ENCODE measurements around the gene RAB22A. TPM values are rescaled to one million over a fixed set of nuclear protein-coding genes. Genes with fewer than 3 reads are reported as not detected.

The RAB22A gene
- total and polyA plus RNA-seq, 9 of the 15 experiments (the other 6 are each of a cell fraction or from before 2014, with no cell fraction given) = 1.1 to 8.0 (median 6.7) TPM

DNA sequence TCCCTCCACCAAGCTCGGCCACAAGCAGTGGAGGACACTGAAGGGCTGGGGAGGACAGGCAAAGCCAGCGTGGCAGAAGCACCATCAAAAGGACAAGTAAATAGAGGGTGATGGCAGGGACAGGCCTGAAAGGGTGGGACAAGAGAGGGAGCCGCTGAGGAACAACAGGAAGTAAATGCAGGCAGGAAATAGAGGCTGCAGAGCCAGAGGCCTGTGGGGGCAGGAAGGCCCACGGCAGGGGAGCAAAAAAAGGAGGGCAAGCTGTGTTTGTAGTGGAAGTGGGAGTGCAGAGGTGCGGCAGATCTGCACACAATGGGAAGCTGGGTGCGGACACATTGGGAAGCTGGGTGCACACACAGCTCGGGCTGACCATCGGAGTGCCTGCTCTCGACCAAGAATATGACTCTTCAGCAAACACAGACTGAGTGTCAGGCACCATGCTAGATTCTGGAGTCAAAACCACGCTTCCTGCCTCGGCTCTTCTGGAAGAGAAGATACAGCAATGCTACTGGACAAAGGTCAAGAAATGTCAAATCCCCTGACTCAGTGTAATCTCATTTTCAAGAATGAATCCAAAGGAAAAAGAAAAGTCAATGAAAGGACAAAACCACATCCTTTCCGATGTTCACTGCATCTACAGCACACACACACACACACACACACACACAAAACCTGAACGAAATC lies 40.4 kb upstream of the RAB22A start:
- Histone ChIP-seq H3K27me3 (ENCODE audit: control insufficient read depth in 2 of 2, insufficient read depth in 2 of 2, low read length in 2 of 2) (no peaks in the 10 kb centered on the region), H3K9me3 (replicated peaks; ENCODE audit: control insufficient read depth, insufficient read depth, low read depth, low read length) (no peaks in the 10 kb centered on the region), H3K9me1 (ENCODE audit: control insufficient read depth, insufficient read depth, low read length) (peaks cover 5% of the 10 kb centered on the region), H3K27ac (ENCODE audit: extremely low read depth, low read depth, low read length) (peak overlapping the region; percentile 57; the same call in 2 of the 3 replicates), H2AFZ (ENCODE audit: low read depth, low read length) (peak overlapping the region; percentile 72), H3K36me3 (ENCODE audit: control insufficient read depth, insufficient read depth, low read length) (no peaks in the 10 kb centered on the region; the same call in 1 of the 3 replicates), H3K9ac (ENCODE audit: insufficient read depth in 1 of 2, low read depth in 2 of 2, low read length in 2 of 2) (peak overlapping the region in 1 of 2 experiments; percentile 65; a peak in 1 of 4 replicates), H3K4me1 (replicated peaks in 1 of 2; ENCODE audit: control insufficient read depth in 2 of 2, insufficient read depth in 2 of 2, low read length in 2 of 2) (peaks cover 10 to 24% of the 10 kb centered on the region in 2 experiments; a peak in 4 of 5 replicates), H4K20me1 (replicated peaks; ENCODE audit: control insufficient read depth, insufficient read depth, low read length) (no peaks in the 10 kb centered on the region), H3K79me2 (ENCODE audit: control insufficient read depth, insufficient read depth, low read length) (no peaks in the 10 kb centered on the region), H3K4me2 (ENCODE audit: insufficient read depth, low read length) (peak overlapping the region; percentile 55), H3K4me3 (no peak overlapping the region)
- ATAC-seq (peak; percentile 64), DNase-seq (ENCODE audit: extremely low read depth in 1 of 4, low spot score in 3 of 4) (peak in 2 of 4 experiments; percentile 41 to 70), FAIRE-seq (peak; percentile 89)
- POLR2A ChIA-PET = no interaction called here
- CTCF ChIA-PET (ENCODE audit: low intra/inter-chr PET ratio) = no interaction called here
- WGBS (ENCODE audit: insufficient coverage, low coverage, missing lambda C conversion rate) = 26% methylated on average over 13 of the region's 13 CpGs
- no TSS peak for BruUV-seq (replicated peaks)
- in situ Hi-C loops (cut with MboI) (no loop called here), intact Hi-C loops (cut with micrococcal nuclease) (no loop called here)
- TF ChIP-seq, protein P1, sequence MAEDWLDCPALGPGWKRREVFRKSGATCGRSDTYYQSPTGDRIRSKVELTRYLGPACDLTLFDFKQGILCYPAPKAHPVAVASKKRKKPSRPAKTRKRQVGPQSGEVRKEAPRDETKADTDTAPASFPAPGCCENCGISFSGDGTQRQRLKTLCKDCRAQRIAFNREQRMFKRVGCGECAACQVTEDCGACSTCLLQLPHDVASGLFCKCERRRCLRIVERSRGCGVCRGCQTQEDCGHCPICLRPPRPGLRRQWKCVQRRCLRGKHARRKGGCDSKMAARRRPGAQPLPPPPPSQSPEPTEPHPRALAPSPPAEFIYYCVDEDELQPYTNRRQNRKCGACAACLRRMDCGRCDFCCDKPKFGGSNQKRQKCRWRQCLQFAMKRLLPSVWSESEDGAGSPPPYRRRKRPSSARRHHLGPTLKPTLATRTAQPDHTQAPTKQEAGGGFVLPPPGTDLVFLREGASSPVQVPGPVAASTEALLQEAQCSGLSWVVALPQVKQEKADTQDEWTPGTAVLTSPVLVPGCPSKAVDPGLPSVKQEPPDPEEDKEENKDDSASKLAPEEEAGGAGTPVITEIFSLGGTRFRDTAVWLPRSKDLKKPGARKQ (CRISPR knock-in tag; IDR thresholded peaks at IDR 0.05) = no peak
- TF ChIP-seq SMARCC2 (IDR thresholded peaks at IDR 0.05; ENCODE audit: low read depth) (0 out of 2 replicates have a peak, but pooled peaks have one; percentile 31), TCF3 (CRISPR knock-in tag; IDR thresholded peaks at IDR 0.05) (peak; percentile 66), ZSCAN29 (IDR thresholded peaks at IDR 0.05) (no peak), GATAD2A (IDR thresholded peaks at IDR 0.05) (no peak), PCBP2 (IDR thresholded peaks at IDR 0.05; ENCODE audit: low read depth, low read length, poor library complexity, severe bottlenecking) (no peak), ILK (tag; IDR thresholded peaks at IDR 0.05; ENCODE audit: borderline replicate concordance, low read depth) (no peak), CBFA2T2 (conservative IDR thresholded peaks at IDR 0.05) (peak; percentile 41), ZNF311 (CRISPR knock-in tag; IDR thresholded peaks at IDR 0.05) (peak; percentile 39; the same call in 1 of the 2 replicates), MEF2A (IDR thresholded peaks at IDR 0.05; ENCODE audit: control insufficient read depth, low read depth, low read length) (no peak), ARNT (IDR thresholded peaks at IDR 0.05) (peak in 1 of 2 experiments; percentile 84; a peak in 2 of 4 replicates), ZNF175 (CRISPR knock-in tag; IDR thresholded peaks at IDR 0.05; ENCODE audit: low read depth) (0 out of 2 replicates have a peak, but pooled peaks have one; percentile 65), GTF2A2 (tag; IDR thresholded peaks at IDR 0.05) (no peak), JUND (IDR thresholded peaks at IDR 0.05; ENCODE audit: borderline replicate concordance, low read depth, low read length) (0 out of 2 replicates have a peak, but pooled peaks have one; percentile 6), JUND (tag; IDR thresholded peaks at IDR 0.05; ENCODE audit: borderline replicate concordance, low read depth, low read length) (no peak), C11orf30 (IDR thresholded peaks at IDR 0.05; ENCODE audit: low read depth) (peak; percentile 76)
- TF ChIP-seq, protein P2, sequence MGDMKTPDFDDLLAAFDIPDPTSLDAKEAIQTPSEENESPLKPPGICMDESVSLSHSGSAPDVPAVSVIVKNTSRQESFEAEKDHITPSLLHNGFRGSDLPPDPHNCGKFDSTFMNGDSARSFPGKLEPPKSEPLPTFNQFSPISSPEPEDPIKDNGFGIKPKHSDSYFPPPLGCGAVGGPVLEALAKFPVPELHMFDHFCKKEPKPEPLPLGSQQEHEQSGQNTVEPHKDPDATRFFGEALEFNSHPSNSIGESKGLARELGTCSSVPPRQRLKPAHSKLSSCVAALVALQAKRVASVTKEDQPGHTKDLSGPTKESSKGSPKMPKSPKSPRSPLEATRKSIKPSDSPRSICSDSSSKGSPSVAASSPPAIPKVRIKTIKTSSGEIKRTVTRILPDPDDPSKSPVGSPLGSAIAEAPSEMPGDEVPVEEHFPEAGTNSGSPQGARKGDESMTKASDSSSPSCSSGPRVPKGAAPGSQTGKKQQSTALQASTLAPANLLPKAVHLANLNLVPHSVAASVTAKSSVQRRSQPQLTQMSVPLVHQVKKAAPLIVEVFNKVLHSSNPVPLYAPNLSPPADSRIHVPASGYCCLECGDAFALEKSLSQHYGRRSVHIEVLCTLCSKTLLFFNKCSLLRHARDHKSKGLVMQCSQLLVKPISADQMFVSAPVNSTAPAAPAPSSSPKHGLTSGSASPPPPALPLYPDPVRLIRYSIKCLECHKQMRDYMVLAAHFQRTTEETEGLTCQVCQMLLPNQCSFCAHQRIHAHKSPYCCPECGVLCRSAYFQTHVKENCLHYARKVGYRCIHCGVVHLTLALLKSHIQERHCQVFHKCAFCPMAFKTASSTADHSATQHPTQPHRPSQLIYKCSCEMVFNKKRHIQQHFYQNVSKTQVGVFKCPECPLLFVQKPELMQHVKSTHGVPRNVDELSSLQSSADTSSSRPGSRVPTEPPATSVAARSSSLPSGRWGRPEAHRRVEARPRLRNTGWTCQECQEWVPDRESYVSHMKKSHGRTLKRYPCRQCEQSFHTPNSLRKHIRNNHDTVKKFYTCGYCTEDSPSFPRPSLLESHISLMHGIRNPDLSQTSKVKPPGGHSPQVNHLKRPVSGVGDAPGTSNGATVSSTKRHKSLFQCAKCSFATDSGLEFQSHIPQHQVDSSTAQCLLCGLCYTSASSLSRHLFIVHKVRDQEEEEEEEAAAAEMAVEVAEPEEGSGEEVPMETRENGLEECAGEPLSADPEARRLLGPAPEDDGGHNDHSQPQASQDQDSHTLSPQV (IDR thresholded peaks at IDR 0.05) = peak; percentile 64; the same call in 1 of the 2 replicates
